Measurements from ENCODE around the gene GAMT.

- TF ChIP-seq IRF1 (CRISPR knock-in tag; IDR thresholded peaks at IDR 0.05) (no peak), ETV6 (CRISPR knock-in tag; IDR thresholded peaks at IDR 0.05) (no peak), CTCF (IDR thresholded peaks at IDR 0.05) (no peak), USF1 (CRISPR knock-in tag; IDR thresholded peaks at IDR 0.05) (no peak), FOXP1 (CRISPR knock-in tag; IDR thresholded peaks at IDR 0.05; ENCODE audit: borderline replicate concordance) (no peak)
These were observed 24.9 kb downstream of the GAMT start for GRCh38 chr19:1376415-1376805.
